ENCODE measurements around the gene SPATA32. TPM values are rescaled to one million over a fixed set of nuclear protein-coding genes. Genes with fewer than 3 reads are reported as not detected.

The SPATA32 gene
- total RNA-seq, 1 donor from 2014 or later: 0.37 TPM

- Mint-ChIP-seq H3K27ac (peak overlapping the region; percentile 97), H3K4me3 (ENCODE audit: low read depth) (peak overlapping the region; percentile 38), H3K4me1 (ENCODE audit: low read depth) (peaks cover 61% of the 10 kb centered on the region), H3K27me3 (ENCODE audit: low read depth) (no peaks in the 10 kb centered on the region), H3K9me3 (no peaks in the 10 kb centered on the region), H3K36me3 (ENCODE audit: low read depth) (peaks cover 89% of the 10 kb centered on the region)
- no peak for DNase-seq (ENCODE audit: low spot score)
- intact Hi-C loops (cut with micrococcal nuclease): loop anchor here (1.0 kb wide), 1 partner anchor 16 kb away; no protein-coding TSS in a partner anchor
Observed at GRCh38 chr17:45234641-45235415, 27.1 kb downstream of the SPATA32 start.

- no peaks in the 10 kb centered on the region for H3K9me3 Mint-ChIP-seq
- no peak for DNase-seq (ENCODE audit: low spot score)
- peaks cover 86% of the 10 kb centered on the region for H3K36me3 Mint-ChIP-seq (ENCODE audit: low read depth)
- H3K27ac Mint-ChIP-seq: peak overlapping the region; percentile 97
- H3K27me3 Mint-ChIP-seq (ENCODE audit: low read depth): no peaks in the 10 kb centered on the region
- intact Hi-C loops (cut with micrococcal nuclease): no loop called here
- H3K4me3 Mint-ChIP-seq (ENCODE audit: low read depth): peak overlapping the region; percentile 6
- H3K4me1 Mint-ChIP-seq (ENCODE audit: low read depth): peaks cover 66% of the 10 kb centered on the region
Observed at GRCh38 chr17:45233423-45233924, 28.4 kb downstream of the SPATA32 start.

GRCh38 chr17:45232514-45233422, 29.1 kb downstream of the SPATA32 start:
- Mint-ChIP-seq H3K9me3 (no peaks in the 10 kb centered on the region), H3K27ac (peak overlapping the region; percentile 97), H3K4me3 (ENCODE audit: low read depth) (peak overlapping the region; percentile 80), H3K4me1 (ENCODE audit: low read depth) (peaks cover 68% of the 10 kb centered on the region), H3K27me3 (ENCODE audit: low read depth) (no peaks in the 10 kb centered on the region), H3K36me3 (ENCODE audit: low read depth) (peaks cover 79% of the 10 kb centered on the region)
- intact Hi-C loops (cut with micrococcal nuclease): no loop called here
- no peak for DNase-seq (ENCODE audit: low spot score)

- Mint-ChIP-seq H3K4me1 (ENCODE audit: low read depth) (peaks cover 76% of the 10 kb centered on the region), H3K27me3 (ENCODE audit: low read depth) (no peaks in the 10 kb centered on the region), H3K36me3 (ENCODE audit: low read depth) (peaks cover 72% of the 10 kb centered on the region), H3K27ac (peak overlapping the region; percentile 97), H3K4me3 (ENCODE audit: low read depth) (peak overlapping the region; percentile 80), H3K9me3 (no peaks in the 10 kb centered on the region)
- DNase-seq (ENCODE audit: low spot score): no peak
- intact Hi-C loops (cut with micrococcal nuclease): no loop called here
Observed at GRCh38 chr17:45231481-45232116, 30.3 kb downstream of the SPATA32 start.

- no peaks in the 10 kb centered on the region for H3K27me3 Mint-ChIP-seq (ENCODE audit: low read depth)
- peak overlapping the region; percentile 97 for H3K27ac Mint-ChIP-seq
- DNase-seq (ENCODE audit: low spot score): no peak
- peaks cover 82% of the 10 kb centered on the region for H3K4me1 Mint-ChIP-seq (ENCODE audit: low read depth)
- H3K36me3 Mint-ChIP-seq (ENCODE audit: low read depth): peaks cover 72% of the 10 kb centered on the region
- peak overlapping the region; percentile 98 for H3K4me3 Mint-ChIP-seq (ENCODE audit: low read depth)
- intact Hi-C loops (cut with micrococcal nuclease): no loop called here
- H3K9me3 Mint-ChIP-seq: no peaks in the 10 kb centered on the region
Observed at GRCh38 chr17:45230787-45231480, 31.0 kb downstream of the SPATA32 start.

GRCh38 chr17:45230410-45230786, 31.5 kb downstream of the SPATA32 start:
- no peaks in the 10 kb centered on the region for H3K9me3 Mint-ChIP-seq
- peak overlapping the region; percentile 98 for H3K4me3 Mint-ChIP-seq (ENCODE audit: low read depth)
- intact Hi-C loops (cut with micrococcal nuclease): no loop called here
- no peaks in the 10 kb centered on the region for H3K27me3 Mint-ChIP-seq (ENCODE audit: low read depth)
- H3K27ac Mint-ChIP-seq: peak overlapping the region; percentile 97
- peaks cover 82% of the 10 kb centered on the region for H3K4me1 Mint-ChIP-seq (ENCODE audit: low read depth)
- DNase-seq (ENCODE audit: low spot score): no peak
- peaks cover 70% of the 10 kb centered on the region for H3K36me3 Mint-ChIP-seq (ENCODE audit: low read depth)

- DNase-seq (ENCODE audit: low spot score): no peak
- H3K4me1 Mint-ChIP-seq (ENCODE audit: low read depth): peaks cover 82% of the 10 kb centered on the region
- peak overlapping the region; percentile 98 for H3K4me3 Mint-ChIP-seq (ENCODE audit: low read depth)
- H3K27me3 Mint-ChIP-seq (ENCODE audit: low read depth): no peaks in the 10 kb centered on the region
- no peaks in the 10 kb centered on the region for H3K9me3 Mint-ChIP-seq
- intact Hi-C loops (cut with micrococcal nuclease): loop anchor here (1.0 kb wide), 2 partner anchors 17 to 82 kb away; no protein-coding TSS in a partner anchor
- H3K36me3 Mint-ChIP-seq (ENCODE audit: low read depth): peaks cover 70% of the 10 kb centered on the region
- peak overlapping the region; percentile 97 for H3K27ac Mint-ChIP-seq
Observed at GRCh38 chr17:45229681-45230409, 32.0 kb downstream of the SPATA32 start.

GRCh38 chr17:45228763-45229539, 32.9 kb downstream of the SPATA32 start:
- Mint-ChIP-seq H3K36me3 (ENCODE audit: low read depth) (peaks cover 70% of the 10 kb centered on the region), H3K27ac (peak overlapping the region; percentile 97), H3K9me3 (no peaks in the 10 kb centered on the region), H3K4me3 (ENCODE audit: low read depth) (peak overlapping the region; percentile 98), H3K4me1 (ENCODE audit: low read depth) (peaks cover 80% of the 10 kb centered on the region), H3K27me3 (ENCODE audit: low read depth) (no peaks in the 10 kb centered on the region)
- intact Hi-C loops (cut with micrococcal nuclease): loop anchor here (1.0 kb wide), 2 partner anchors 18 to 83 kb away; no protein-coding TSS in a partner anchor
- DNase-seq (ENCODE audit: low spot score): peak; percentile 75

- intact Hi-C loops (cut with micrococcal nuclease): no loop called here
- Mint-ChIP-seq H3K9me3 (no peaks in the 10 kb centered on the region), H3K36me3 (ENCODE audit: low read depth) (peaks cover 72% of the 10 kb centered on the region), H3K4me3 (ENCODE audit: low read depth) (peak overlapping the region; percentile 98), H3K27ac (peak overlapping the region; percentile 97), H3K27me3 (ENCODE audit: low read depth) (no peaks in the 10 kb centered on the region), H3K4me1 (ENCODE audit: low read depth) (peaks cover 79% of the 10 kb centered on the region)
- DNase-seq (ENCODE audit: low spot score): no peak
Observed at GRCh38 chr17:45227926-45228762, 33.8 kb downstream of the SPATA32 start.

GRCh38 chr17:45227101-45227925, 34.6 kb downstream of the SPATA32 start:
- Mint-ChIP-seq H3K9me3 (no peaks in the 10 kb centered on the region), H3K27ac (peak overlapping the region; percentile 97), H3K4me1 (ENCODE audit: low read depth) (peaks cover 73% of the 10 kb centered on the region), H3K36me3 (ENCODE audit: low read depth) (peaks cover 72% of the 10 kb centered on the region), H3K27me3 (ENCODE audit: low read depth) (no peaks in the 10 kb centered on the region), H3K4me3 (ENCODE audit: low read depth) (peak overlapping the region; percentile 98)
- intact Hi-C loops (cut with micrococcal nuclease): no loop called here
- no peak for DNase-seq (ENCODE audit: low spot score)
